Right lobe of liver (tissue), 6 donors: ENCODE data around the gene IFFO2. TPM values are rescaled to one million over a fixed set of nuclear protein-coding genes. Genes with fewer than 3 reads are reported as not detected.

Source experiments
- ATAC-seq, 4 donors: fragments of 200-7000 bp; cut with Tn5 transposase; one replicate each; pipeline ENCODE4 v1.9.1; 2020; ENCODE audit warnings: mild to moderate bottlenecking in 4 of 4, moderate library complexity in 4 of 4
- DNase-seq, 3 donors: peaks; one replicate each; pipeline ENCODE4 v3.0.0-alpha.2; 2020
- H3K27ac ChIP-seq, 3 donors: fragments of 200-600 bp; one replicate each; pipeline ENCODE4 v1.8.0; 2022
- H3K27me3 ChIP-seq, 2 donors: fragments of 200-600 bp; one replicate each; pipeline ENCODE4 v1.8.0; 2022
- H3K36me3 ChIP-seq, 4 donors: fragments of 200-600 bp; sonication (generic) in 1 of 4; one replicate each; pipeline versions ENCODE4 v1.5.1 to v1.8.0; 2017 to 2022; ENCODE audit warnings: control low read depth in 1 of 4
- H3K4me1 ChIP-seq, 4 donors: fragments of 200-600 bp; sonication (generic) in 1 of 4; one replicate each; pipeline versions ENCODE4 v1.5.1 to v1.8.0; 2017 to 2022; ENCODE audit warnings: control low read depth in 1 of 4
- H3K4me3 ChIP-seq, 3 donors: fragments of 200-600 bp; one replicate each; pipeline ENCODE4 v1.8.0; 2022
- H3K9me3 ChIP-seq, 4 donors: fragments of 200-600 bp; sonication (generic) in 1 of 4; one replicate each; pipeline versions ENCODE4 v1.5.1 to v1.8.0; 2017 to 2022; ENCODE audit warnings: control low read depth in 1 of 4
- CTCF ChIP-seq, 4 donors: fragments of 200-600 bp in 3 of 4; fragments of 450-650 bp in 1 of 4; IDR thresholded peaks; one replicate each; pipeline versions ENCODE4 v1.5.1 to v1.8.0; 2016 to 2022; ENCODE audit warnings: antibody characterized with exemption in 4 of 4, mild to moderate bottlenecking in 2 of 4
- POLR2A ChIP-seq: fragments of 450-650 bp; IDR thresholded peaks from one replicate; pipeline ENCODE4 v1.6.1; 2017; ENCODE audit warnings: antibody characterized with exemption, mild to moderate bottlenecking
- WGBS: methylation state at CpG from one replicate; pipeline ENCODE4 v1.1.6; 2018; ENCODE audit warnings: low coverage, low lambda C conversion rate; ENCODE audit not compliant: insufficient coverage; ENCODE audit errors: missing lambda C conversion rate; 5-methylcytosine and 5-hydroxymethylcytosine counted together
- intact Hi-C, 2 donors: fragments of 100-400 bp; cut with DNase I; formaldehyde crosslinking; loops; one replicate each; pipeline versions ENCODE4 v1.11.2 to v1.14.1; 2022
- total RNA-seq, 6 experiments: library from RNA; depleted of rRNA in 2 of 6; stranded (reverse); fragments of >200 nt in 2 of 6; fragmentation: NEBNext Ultra II Directional in 3 of 6; extraction: Animal tissue kit (Norgen Biotek cat#: 25700) in 3 of 6; gene quantifications; one replicate each; pipeline versions ENCODE4 v1.1.0 to v1.2.4, GENCODE V29; 2016 to 2023
- donor health status: DM: no; HTN: yes; CAD: no.
- donor health status: DM: no; HTN: no; CAD: no.
- donor health status: DM: no; HTN: no; CAD: no.
- donor health status: DM: no; HTN: yes; CAD: no.
- donor health status: DM: no; HTN: yes; CAD: no.

Gene IFFO2
- total RNA-seq, 6 experiments from 2014 or later: 2.9 to 12.7 (median 7.2) TPM

- no peak overlapping the region for H3K27ac ChIP-seq
- no peaks in the 10 kb centered on the region for H3K4me1 ChIP-seq
- no peaks in the 10 kb centered on the region for H3K27me3 ChIP-seq
- H3K9me3 ChIP-seq: no peaks in the 10 kb centered on the region
- TF ChIP-seq POLR2A (no peak), CTCF (IDR thresholded peaks at IDR 0.05) (no peak)
- no peak for ATAC-seq
- WGBS: 81% methylated on average over 5 of the region's 6 CpGs
- H3K4me3 ChIP-seq: no peak overlapping the region
- intact Hi-C loops: no loop called here
- H3K36me3 ChIP-seq: no peaks in the 10 kb centered on the region
- DNase-seq: no peak
Measured at GRCh38 chr1:18994381-18994780, 37.9 kb upstream of the IFFO2 start.

DNA sequence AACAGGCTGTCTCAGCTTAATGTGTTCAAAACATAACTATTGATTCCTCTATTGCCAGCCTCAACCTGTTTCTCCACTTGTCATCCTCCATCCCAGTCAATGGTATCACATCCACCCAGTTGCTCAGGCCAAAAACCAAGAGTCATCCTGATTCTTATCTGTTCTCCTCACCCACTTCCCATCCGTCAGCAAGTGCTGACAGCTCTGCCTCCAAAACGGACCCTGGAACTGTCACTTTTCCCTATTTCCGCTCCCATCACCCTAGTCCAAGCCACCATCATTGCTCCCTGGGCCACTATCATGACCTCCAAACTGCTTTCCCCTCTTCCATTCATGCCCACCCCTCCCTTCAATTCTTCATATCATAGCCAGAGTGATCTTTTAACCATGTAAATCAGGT is 36.2 kb upstream of the IFFO2 start:
- WGBS: 80% methylated on average over 3 of the region's 3 CpGs
- no peak for TF ChIP-seq POLR2A
- no peak for TF ChIP-seq CTCF (IDR thresholded peaks at IDR 0.05)
- ATAC-seq: no peak

GRCh38 chr1:18991585-18991984 is 35.1 kb upstream of the IFFO2 start:
- H3K36me3 ChIP-seq: no peaks in the 10 kb centered on the region
- 94% methylated on average over 3 of the region's 3 CpGs for WGBS
- DNase-seq (no peak), ATAC-seq (no peak)
- no peak overlapping the region for H3K27ac ChIP-seq
- H3K27me3 ChIP-seq: no peaks in the 10 kb centered on the region
- no peaks in the 10 kb centered on the region for H3K9me3 ChIP-seq
- no peak overlapping the region for H3K4me3 ChIP-seq
- intact Hi-C loops: no loop called here
- H3K4me1 ChIP-seq: no peaks in the 10 kb centered on the region
- TF ChIP-seq CTCF (IDR thresholded peaks at IDR 0.05) (no peak), POLR2A (no peak)

More for the DNA sequence above, 36.2 kb upstream of the IFFO2 start:
- no peaks in the 10 kb centered on the region for H3K36me3 ChIP-seq
- intact Hi-C loops: no loop called here
- H3K4me1 ChIP-seq: no peaks in the 10 kb centered on the region
- H3K27me3 ChIP-seq: no peaks in the 10 kb centered on the region
- no peak overlapping the region for H3K27ac ChIP-seq
- DNase-seq: no peak
- no peak overlapping the region for H3K4me3 ChIP-seq
- no peaks in the 10 kb centered on the region for H3K9me3 ChIP-seq

GRCh38 chr1:18989896-18990295 is 33.4 kb upstream of the IFFO2 start:
- no peak for TF ChIP-seq CTCF (IDR thresholded peaks at IDR 0.05)
- no peak for TF ChIP-seq POLR2A
- H3K4me3 ChIP-seq: no peak overlapping the region
- H3K9me3 ChIP-seq: no peaks in the 10 kb centered on the region
- H3K4me1 ChIP-seq: no peaks in the 10 kb centered on the region
- no peak overlapping the region for H3K27ac ChIP-seq
- no peaks in the 10 kb centered on the region for H3K27me3 ChIP-seq
- intact Hi-C loops: no loop called here
- DNase-seq (no peak), ATAC-seq (no peak)
- WGBS: 74% methylated on average over 8 of the region's 9 CpGs
- H3K36me3 ChIP-seq: no peaks in the 10 kb centered on the region
